Measurements from ENCODE around the gene STT3A.

DNA sequence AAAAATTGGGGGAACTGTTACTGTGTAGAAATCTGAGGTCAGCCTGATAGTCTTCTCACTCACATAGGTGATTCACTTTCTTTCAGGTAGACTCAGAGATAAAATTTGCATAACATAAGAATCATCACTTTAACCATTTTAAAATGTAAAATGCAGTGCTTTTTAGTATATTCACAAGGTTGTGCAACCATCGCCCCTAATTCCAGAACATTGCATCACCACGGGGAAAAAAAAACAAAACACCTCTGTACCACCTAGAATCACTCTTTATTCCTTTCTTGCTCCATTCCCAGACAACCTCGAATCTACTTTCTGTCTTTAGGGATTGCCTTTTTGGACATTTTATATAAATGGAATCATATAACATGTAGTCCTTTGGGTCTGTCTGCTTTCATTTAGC lies 53.2 kb downstream of the STT3A start:
- TF ChIP-seq, protein P1, sequence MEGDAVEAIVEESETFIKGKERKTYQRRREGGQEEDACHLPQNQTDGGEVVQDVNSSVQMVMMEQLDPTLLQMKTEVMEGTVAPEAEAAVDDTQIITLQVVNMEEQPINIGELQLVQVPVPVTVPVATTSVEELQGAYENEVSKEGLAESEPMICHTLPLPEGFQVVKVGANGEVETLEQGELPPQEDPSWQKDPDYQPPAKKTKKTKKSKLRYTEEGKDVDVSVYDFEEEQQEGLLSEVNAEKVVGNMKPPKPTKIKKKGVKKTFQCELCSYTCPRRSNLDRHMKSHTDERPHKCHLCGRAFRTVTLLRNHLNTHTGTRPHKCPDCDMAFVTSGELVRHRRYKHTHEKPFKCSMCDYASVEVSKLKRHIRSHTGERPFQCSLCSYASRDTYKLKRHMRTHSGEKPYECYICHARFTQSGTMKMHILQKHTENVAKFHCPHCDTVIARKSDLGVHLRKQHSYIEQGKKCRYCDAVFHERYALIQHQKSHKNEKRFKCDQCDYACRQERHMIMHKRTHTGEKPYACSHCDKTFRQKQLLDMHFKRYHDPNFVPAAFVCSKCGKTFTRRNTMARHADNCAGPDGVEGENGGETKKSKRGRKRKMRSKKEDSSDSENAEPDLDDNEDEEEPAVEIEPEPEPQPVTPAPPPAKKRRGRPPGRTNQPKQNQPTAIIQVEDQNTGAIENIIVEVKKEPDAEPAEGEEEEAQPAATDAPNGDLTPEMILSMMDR (IDR thresholded peaks at IDR 0.05) = no peak
- no peak for TF ChIP-seq POLR2A (IDR thresholded peaks at IDR 0.05)

Data from heart left ventricle (tissue), 13 donors.